IMR-90 (cell line): ENCODE measurements around the gene ROR2. TPM values are rescaled to one million over a fixed set of nuclear protein-coding genes. Genes with fewer than 3 reads are reported as not detected.

Experiments used
- ATAC-seq: fragments of 200-7000 bp; cut with Tn5 transposase; 2 replicates; pipeline ENCODE4 v1.9.1; 2020; ENCODE audit warnings: low read depth, mild to moderate bottlenecking, moderate library complexity
- BruUV-seq: library from RNA; stranded (reverse); fragments of 400-500 nt; replicated peaks from 2 replicates; lab custom pipeline; 2021; lab: Mats Ljungman, UMichigan
- CTCF ChIA-PET: fragments of 300-600 bp; formaldehyde crosslinking; extraction: SDS; loops from one replicate; lab custom pipeline; 2021; ENCODE audit warnings: antibody characterized with exemption; lab: Yijun Ruan, JAX
- POLR2A ChIA-PET: fragments of 300-600 bp; sonication (Branson Sonifier 250); formaldehyde crosslinking; loops from one replicate; lab custom pipeline; 2022; ENCODE audit warnings: antibody characterized with exemption; ENCODE audit not compliant: unreplicated experiment; lab: Charles Lee
- DNase-seq: peaks from one replicate; pipeline ENCODE4 v3.0.0; 2013
- H2AFZ ChIP-seq: replicated peaks from 2 replicates; pipeline ENCODE3; 2013; ENCODE audit warnings: low read length, mild to moderate bottlenecking; ENCODE audit not compliant: poor library complexity
- H2AK5ac ChIP-seq: 2 replicates; pipeline ENCODE4 v1.6.1; 2013; ENCODE audit warnings: low read depth, low read length, inconsistent platforms
- H2AK9ac ChIP-seq: replicated peaks from 2 replicates; pipeline ENCODE3; 2013; ENCODE audit warnings: mild to moderate bottlenecking, low read depth, low read length, moderate library complexity; ENCODE audit not compliant: poor library complexity
- H2BK120ac ChIP-seq: 2 replicates; pipeline ENCODE4 v1.6.1; 2013; ENCODE audit warnings: low read depth, low read length, inconsistent platforms
- H2BK15ac ChIP-seq: 3 replicates; pipeline ENCODE4 v1.6.1; 2013; ENCODE audit warnings: low read depth, low read length, inconsistent platforms
- H2BK20ac ChIP-seq: 2 replicates; pipeline ENCODE4 v1.6.1; 2013; ENCODE audit warnings: low read depth, mild to moderate bottlenecking, inconsistent platforms, low read length, moderate library complexity
- H2BK5ac ChIP-seq: 2 replicates; pipeline ENCODE4 v1.6.1; 2013; ENCODE audit warnings: mild to moderate bottlenecking, low read depth, low read length, inconsistent platforms; ENCODE audit not compliant: poor library complexity, severe bottlenecking
- H3K14ac ChIP-seq: replicated peaks from 2 replicates; pipeline ENCODE4 v1.6.1; 2013; ENCODE audit warnings: low read depth, low read length, inconsistent platforms
- H3K18ac ChIP-seq: 2 replicates; pipeline ENCODE4 v1.6.1; 2013; ENCODE audit warnings: low read depth, low read length, control low read depth
- H3K23ac ChIP-seq: 2 replicates; pipeline ENCODE4 v1.6.1; 2013; ENCODE audit warnings: low read depth, low read length, inconsistent platforms
- H3K27ac ChIP-seq: 2 replicates; pipeline ENCODE4 v1.5.1; 2013; ENCODE audit warnings: mild to moderate bottlenecking, control low read depth, low read length; ENCODE audit not compliant: insufficient read depth
- H3K27me3 ChIP-seq: 2 replicates; pipeline ENCODE4 v1.6.1; 2013; ENCODE audit warnings: low read length; ENCODE audit not compliant: control insufficient read depth, insufficient read depth
- H3K36me3 ChIP-seq: 2 replicates; pipeline ENCODE4 v1.6.1; 2013; ENCODE audit warnings: low read length, mixed read lengths; ENCODE audit not compliant: control insufficient read depth, insufficient read depth
- H3K4ac ChIP-seq: 2 replicates; pipeline ENCODE4 v1.6.1; 2013; ENCODE audit warnings: low read depth, low read length, inconsistent platforms
- H3K4me1 ChIP-seq: 2 replicates; pipeline ENCODE4 v1.6.1; 2013; ENCODE audit warnings: low read length, mixed read lengths; ENCODE audit not compliant: control insufficient read depth, insufficient read depth
- H3K4me2 ChIP-seq: 2 replicates; pipeline ENCODE4 v1.6.1; 2013; ENCODE audit warnings: low read depth, mild to moderate bottlenecking, control low read depth, low read length, moderate library complexity
- H3K4me3 ChIP-seq: 2 replicates; pipeline ENCODE4 v1.5.1; 2013; ENCODE audit warnings: low read depth, mild to moderate bottlenecking, control low read depth, low read length, moderate library complexity; ENCODE audit not compliant: insufficient read depth
- H3K56ac ChIP-seq: 2 replicates; pipeline ENCODE4 v1.6.1; 2013; ENCODE audit warnings: low read length, inconsistent platforms; ENCODE audit not compliant: insufficient read depth; ENCODE audit errors: extremely low read depth
- H3K79me1 ChIP-seq, 2 experiments: 2 replicates each; pipeline ENCODE4 v1.6.1; 2013; ENCODE audit warnings: low read length in 2 of 2, inconsistent platforms in 1 of 2, low read depth in 1 of 2
- H3K9ac ChIP-seq: 2 replicates; pipeline ENCODE4 v1.6.1; 2013; ENCODE audit warnings: low read depth, low read length, control low read depth
- H3K9me1 ChIP-seq: 2 replicates; pipeline ENCODE4 v1.6.1; 2013; ENCODE audit warnings: low read length, inconsistent platforms; ENCODE audit not compliant: insufficient read depth
- H3K9me3 ChIP-seq: 2 replicates; pipeline ENCODE4 v1.6.1; 2013; ENCODE audit warnings: low read length; ENCODE audit not compliant: control insufficient read depth, insufficient read depth
- H4K20me1 ChIP-seq: 2 replicates; pipeline ENCODE4 v1.6.1; 2013; ENCODE audit warnings: low read length, inconsistent platforms; ENCODE audit not compliant: insufficient read depth
- H4K5ac ChIP-seq: 2 replicates; pipeline ENCODE4 v1.6.1; 2013; ENCODE audit warnings: mild to moderate bottlenecking, low read depth, low read length, control low read depth
- H4K8ac ChIP-seq, 2 experiments: 2 replicates each; pipeline ENCODE4 v1.6.1; 2013; ENCODE audit warnings: low read depth in 2 of 2, low read length in 2 of 2, control low read depth in 1 of 2, inconsistent platforms in 1 of 2
- H4K91ac ChIP-seq: 2 replicates; pipeline ENCODE4 v1.6.1; 2013; ENCODE audit warnings: low read depth, low read length, inconsistent platforms; ENCODE audit not compliant: insufficient read depth
- CEBPB ChIP-seq: IDR thresholded peaks from 2 replicates; pipeline ENCODE4 v1.6.1; 2012; ENCODE audit warnings: low read depth, low read length, improper control_type of control experiment
- CHD1 ChIP-seq: IDR thresholded peaks from 2 replicates; pipeline ENCODE4 v1.6.1; 2012; ENCODE audit warnings: low read depth, low read length, improper control_type of control experiment
- ELK1 ChIP-seq: fragments of 150-350 bp; IDR thresholded peaks from 2 replicates; pipeline ENCODE4 v1.6.1; 2016; ENCODE audit warnings: low read depth, mild to moderate bottlenecking, low read length, moderate library complexity, borderline replicate concordance
- FOS ChIP-seq: fragments of 150-350 bp; IDR thresholded peaks from 2 replicates; pipeline ENCODE4 v1.6.1; 2016; ENCODE audit warnings: low read depth, low read length
- MXI1 ChIP-seq: IDR thresholded peaks from 2 replicates; pipeline ENCODE4 v1.6.1; 2012; ENCODE audit warnings: low read depth, mild to moderate bottlenecking, low read length, moderate library complexity, borderline replicate concordance
- POLR2A ChIP-seq: IDR thresholded peaks from 2 replicates; pipeline ENCODE4 v1.6.1; 2012; ENCODE audit warnings: mild to moderate bottlenecking, low read depth, low read length
- RAD21 ChIP-seq: IDR thresholded peaks from 2 replicates; pipeline ENCODE4 v1.6.1; 2012; ENCODE audit warnings: low read length, improper control_type of control experiment
- RCOR1 ChIP-seq: IDR thresholded peaks from 2 replicates; pipeline ENCODE4 v1.6.1; 2012; ENCODE audit warnings: mild to moderate bottlenecking, low read length, improper control_type of control experiment; ENCODE audit not compliant: insufficient replicate concordance
- RFX5 ChIP-seq: IDR thresholded peaks from 2 replicates; pipeline ENCODE4 v1.8.0; 2012; ENCODE audit warnings: low read depth, mild to moderate bottlenecking, low read length, moderate library complexity
- SMC3 ChIP-seq: fragments of 150-350 bp; IDR thresholded peaks from 2 replicates; pipeline ENCODE4 v1.6.1; 2016; ENCODE audit warnings: low read depth, mild to moderate bottlenecking, antibody characterized with exemption, low read length, moderate library complexity
- WGBS, 2 experiments: methylation state at CpG; one replicate each; pipeline versions ENCODE4 v1.1.5 to v1.1.7; 2013; ENCODE audit warnings: missing lambda C conversion rate in 2 of 2; ENCODE audit not compliant: insufficient read length in 1 of 2; ENCODE audit errors: extremely low coverage in 2 of 2; 5-methylcytosine and 5-hydroxymethylcytosine counted together
- dilution Hi-C: fragments of 300-500 bp; cut with HindIII; formaldehyde crosslinking; loops from one replicate; pipeline ENCODE4 v1.14.3; 2018; ENCODE audit warnings: low sequenced_read_pairs; ENCODE audit not compliant: unreplicated experiment
- in situ Hi-C: fragments of 300-500 bp; cut with MboI; formaldehyde crosslinking; loops from 3 replicates; pipeline ENCODE4 v1.14.3; 2019; ENCODE audit warnings: low sequenced_read_pairs, inconsistent platforms, mixed read lengths
- intact Hi-C: fragments of 100-400 bp; cut with micrococcal nuclease; formaldehyde crosslinking; loops from 2 replicates; pipeline ENCODE4 v1.10.0; 2022
- polyA plus RNA-seq, 3 experiments: library from polyadenylated mRNA; depleted of rRNA; stranded (reverse); fragments of >200 nt; gene quantifications; 2 replicates each; pipeline ENCODE4 v1.2.3, GENCODE V29; 2012; ENCODE audit warnings: low replicate concordance in 1 of 3
- total RNA-seq: library from RNA; depleted of rRNA; stranded (reverse); fragments of >200 nt; gene quantifications from 2 replicates; pipeline ENCODE4 v1.2.3, GENCODE V29; 2012

ROR2 gene
- total and polyA plus RNA-seq, 2 of the 4 experiments (the other 2 are of a cell fraction), result 2.3 to 4.8 TPM

DNA sequence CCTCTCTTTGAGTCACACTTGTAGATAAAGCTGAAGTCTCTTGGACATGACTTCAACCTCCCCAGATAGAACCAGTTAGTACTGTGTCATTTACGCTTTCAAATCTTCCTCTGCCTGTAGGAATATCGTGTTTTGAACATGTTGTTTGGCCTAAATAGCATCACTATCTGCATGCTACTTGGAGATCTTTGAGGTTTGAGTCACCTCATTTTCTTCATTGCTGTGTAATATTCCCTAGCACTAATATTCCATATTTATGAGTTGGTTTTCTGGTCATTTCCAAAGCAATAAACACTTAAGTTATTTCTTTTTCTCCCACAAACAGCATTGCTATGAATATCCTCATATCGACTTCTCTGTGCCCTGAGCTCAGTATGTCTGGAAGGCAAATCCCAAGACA lies 100.3 kb downstream of the ROR2 start:
- Histone ChIP-seq H4K20me1 (no peaks in the 10 kb centered on the region; the same call in 1 of the 2 replicates), H3K23ac (no peak overlapping the region), H3K36me3 (peaks cover 6% of the 10 kb centered on the region; the same call in 1 of the 2 replicates), H3K18ac (no peak overlapping the region), H3K27me3 (no peaks in the 10 kb centered on the region), H2BK15ac (no peak overlapping the region), H3K4me2 (no peak overlapping the region), H3K56ac (no peak overlapping the region), H4K8ac (no peak overlapping the region), H3K9ac (no peak overlapping the region), H3K14ac (no peak overlapping the region), H4K91ac (no peak overlapping the region), H3K27ac (no peak overlapping the region), H2BK20ac (no peak overlapping the region), H2AFZ (no peak overlapping the region), H3K4me3 (no peak overlapping the region), H2BK120ac (no peak overlapping the region), H2BK5ac (no peak overlapping the region), H3K4ac (no peak overlapping the region), H4K5ac (no peak overlapping the region), H3K4me1 (peaks cover 4% of the 10 kb centered on the region; the same call in 1 of the 2 replicates), H3K9me1 (no peaks in the 10 kb centered on the region), H2AK5ac (no peak overlapping the region), H2AK9ac (no peak overlapping the region), H3K9me3 (no peaks in the 10 kb centered on the region), H3K79me1 (no peaks in the 10 kb centered on the region)
- TF ChIP-seq CHD1 (no peak), RFX5 (no peak), RCOR1 (no peak), CEBPB (no peak), RAD21 (no peak), MXI1 (no peak), FOS (no peak), ELK1 (no peak), POLR2A (no peak), SMC3 (no peak)
- no peak for ATAC-seq
- POLR2A ChIA-PET, result no interaction called here
- no peak for DNase-seq
- CTCF ChIA-PET, result no interaction called here
- dilution Hi-C loops, result no loop called here
- WGBS, 2 experiments, result no CpG with 5 or more reads among the region's 3 CpGs
- intact Hi-C loops, result no loop called here
- no TSS peak for BruUV-seq
- in situ Hi-C loops, result no loop called here
